ENCODE results near the gene PNMA6E. TPM values are rescaled to one million over a fixed set of nuclear protein-coding genes. Genes with fewer than 3 reads are reported as not detected.

The PNMA6E gene
- total RNA-seq, 6 donors from 2014 or later, result 0.09 to 0.44 (median 0.10) TPM; not detected in 3

DNA sequence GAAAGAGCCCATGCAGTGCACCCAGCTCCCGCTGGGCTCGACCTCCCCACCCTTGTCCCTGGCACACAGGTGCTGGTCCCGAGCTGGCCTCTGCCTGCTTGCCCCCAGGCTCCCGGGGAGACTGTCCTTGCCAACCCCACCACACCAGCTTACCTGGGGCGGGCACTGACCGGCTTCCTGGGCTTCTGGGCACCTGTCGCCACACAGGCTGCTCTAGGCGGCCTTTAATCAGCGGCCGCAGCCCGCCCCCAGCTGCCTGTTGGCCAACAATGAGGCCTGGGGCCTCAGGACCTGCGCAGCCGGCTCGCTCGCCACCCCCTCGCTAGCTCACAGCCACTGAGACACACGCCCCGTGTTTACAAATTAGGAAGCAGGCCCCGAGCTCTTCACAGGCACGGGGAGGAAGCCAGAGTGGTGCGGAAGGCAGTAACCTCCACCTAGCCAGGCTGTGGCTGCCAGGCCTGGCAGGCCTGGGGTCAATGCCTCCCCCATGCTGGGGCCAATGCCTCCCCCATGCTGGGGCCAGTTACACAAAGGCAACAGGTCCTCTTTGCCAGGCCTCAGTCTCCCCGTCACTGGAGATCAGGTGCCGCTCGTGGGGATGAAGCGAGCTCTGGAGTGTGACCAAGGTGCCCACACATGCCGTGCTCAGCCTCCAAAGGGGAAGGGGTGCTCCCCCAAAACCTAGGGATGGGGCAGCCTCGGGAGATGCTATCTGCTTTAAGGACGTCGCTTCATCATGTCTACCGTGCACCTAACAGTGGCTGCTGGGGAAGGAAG lies 44.9 kb upstream of the PNMA6E start, which contains the start of gene TREX2:
Gene TREX2 (minus strand): TSS at position 201 of the 780 bp plus-strand sequence. CDS start 626 bp downstream, outside the sequence.
- H3K27ac ChIP-seq, result no peak within 1 kb of the TSS
- H3K4me1 ChIP-seq, result no peaks in the 10 kb centered on the region
- ATAC-seq (ENCODE audit: low FRiP score in 2 of 2) (no peak), DNase-seq (peak in 1 of 2 donors; percentile 48)
- no peaks in the 10 kb centered on the region for H3K9me3 ChIP-seq
- H3K36me3 ChIP-seq, result peaks cover 0 to 5% (median 2%) of the 10 kb centered on the region in 4 donors
- H3K4me3 ChIP-seq, result no peak within 1 kb of the TSS
- no peaks in the 10 kb centered on the region for H3K27me3 ChIP-seq
- 79 to 86% methylated on average over 13 to 28 of the region's 30 CpGs for WGBS, 2 donors
- no peak for TF ChIP-seq POLR2AphosphoS5 (IDR thresholded peaks at IDR 0.05)
- TF ChIP-seq POLR2A (IDR thresholded peaks at IDR 0.05), result no peak
- TF ChIP-seq EP300 (IDR thresholded peaks at IDR 0.05), result no peak
- TF ChIP-seq, protein P1, sequence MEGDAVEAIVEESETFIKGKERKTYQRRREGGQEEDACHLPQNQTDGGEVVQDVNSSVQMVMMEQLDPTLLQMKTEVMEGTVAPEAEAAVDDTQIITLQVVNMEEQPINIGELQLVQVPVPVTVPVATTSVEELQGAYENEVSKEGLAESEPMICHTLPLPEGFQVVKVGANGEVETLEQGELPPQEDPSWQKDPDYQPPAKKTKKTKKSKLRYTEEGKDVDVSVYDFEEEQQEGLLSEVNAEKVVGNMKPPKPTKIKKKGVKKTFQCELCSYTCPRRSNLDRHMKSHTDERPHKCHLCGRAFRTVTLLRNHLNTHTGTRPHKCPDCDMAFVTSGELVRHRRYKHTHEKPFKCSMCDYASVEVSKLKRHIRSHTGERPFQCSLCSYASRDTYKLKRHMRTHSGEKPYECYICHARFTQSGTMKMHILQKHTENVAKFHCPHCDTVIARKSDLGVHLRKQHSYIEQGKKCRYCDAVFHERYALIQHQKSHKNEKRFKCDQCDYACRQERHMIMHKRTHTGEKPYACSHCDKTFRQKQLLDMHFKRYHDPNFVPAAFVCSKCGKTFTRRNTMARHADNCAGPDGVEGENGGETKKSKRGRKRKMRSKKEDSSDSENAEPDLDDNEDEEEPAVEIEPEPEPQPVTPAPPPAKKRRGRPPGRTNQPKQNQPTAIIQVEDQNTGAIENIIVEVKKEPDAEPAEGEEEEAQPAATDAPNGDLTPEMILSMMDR (IDR thresholded peaks at IDR 0.05), result no peak

DNA sequence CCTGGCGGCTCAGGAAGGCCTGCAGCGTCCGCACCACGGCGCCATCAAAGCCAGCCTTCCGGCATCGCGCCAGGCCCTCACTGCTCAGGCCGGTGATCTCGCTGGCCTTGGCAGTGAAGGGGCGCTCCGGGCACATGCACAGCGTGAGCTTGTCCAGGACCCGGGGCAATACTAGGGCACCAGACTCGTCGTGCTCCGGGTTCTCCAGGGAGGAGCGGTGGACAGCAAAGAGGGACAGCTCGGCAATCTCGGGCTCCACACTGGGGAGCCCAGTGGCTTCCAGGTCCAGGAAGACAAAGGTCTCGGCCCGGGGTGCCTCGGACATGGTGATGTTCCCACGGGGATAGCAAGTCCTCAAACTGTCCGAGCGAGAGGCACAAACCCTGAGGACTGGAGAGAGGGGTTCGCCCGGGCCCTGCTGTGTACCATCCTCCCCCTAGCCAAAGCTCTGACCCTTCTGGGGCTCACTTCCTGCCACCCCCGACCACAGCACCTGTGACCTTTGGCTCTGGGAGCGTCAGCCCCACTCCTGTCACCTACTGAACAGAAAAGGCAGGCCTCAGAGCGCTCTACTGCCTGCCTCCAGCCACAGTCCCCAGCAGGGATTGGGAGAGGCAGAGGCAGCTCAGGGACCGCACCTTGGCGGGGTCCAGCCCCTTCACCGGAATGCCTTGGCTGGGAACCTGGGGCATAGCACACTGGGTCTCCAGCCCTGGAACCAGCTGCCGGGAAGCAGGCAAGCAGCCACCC lies 44.1 kb upstream of the PNMA6E start:
- TF ChIP-seq, protein P1 (IDR thresholded peaks at IDR 0.05), result no peak
- TF ChIP-seq POLR2AphosphoS5 (IDR thresholded peaks at IDR 0.05) (no peak), EP300 (IDR thresholded peaks at IDR 0.05) (no peak), POLR2A (IDR thresholded peaks at IDR 0.05) (no peak)
- 94% methylated on average over 30 of the region's 35 CpGs; no CpG with 5 or more reads in 1 of the 2 donors for WGBS, 2 donors
- Histone ChIP-seq H3K4me3 (no peak overlapping the region), H3K27me3 (no peaks in the 10 kb centered on the region), H3K4me1 (no peaks in the 10 kb centered on the region), H3K9me3 (no peaks in the 10 kb centered on the region), H3K36me3 (no peaks in the 10 kb centered on the region), H3K27ac (no peak overlapping the region)
- DNase-seq, result no peak
- ATAC-seq (ENCODE audit: low FRiP score in 2 of 2), result no peak

DNA sequence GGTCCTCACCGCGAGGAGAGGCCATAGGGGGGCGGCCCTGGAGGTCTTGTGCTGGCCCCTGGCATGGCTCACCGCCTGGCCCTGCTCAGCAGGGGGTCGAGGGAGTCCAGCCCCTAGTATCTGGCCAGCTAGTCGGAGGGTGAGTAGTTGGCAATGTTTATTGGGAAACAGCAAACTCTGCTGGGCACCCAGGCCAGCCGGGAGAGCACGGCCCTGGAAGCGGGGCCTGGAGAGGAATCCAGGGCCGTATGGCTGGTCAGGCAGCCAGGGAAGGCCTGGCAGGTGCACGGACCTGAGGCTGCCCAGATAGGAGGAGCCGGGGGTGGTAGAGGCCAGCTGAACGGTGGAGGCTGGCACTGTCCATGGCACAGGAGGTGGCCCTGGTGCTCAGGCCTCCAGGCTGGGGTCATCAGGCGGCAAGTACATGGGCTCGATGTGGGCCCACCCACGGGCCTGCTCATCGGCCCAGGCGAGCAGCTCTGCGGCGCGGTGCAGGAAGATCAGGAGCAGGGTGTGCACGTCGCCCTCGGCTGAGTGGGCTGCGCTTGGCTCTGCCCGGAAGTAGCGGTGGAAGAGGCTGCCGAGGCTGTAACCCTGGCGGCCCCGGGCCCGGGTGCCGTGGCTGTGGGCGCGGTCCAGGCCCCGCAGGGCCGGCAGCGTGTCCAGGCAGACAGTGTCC lies 43.3 kb upstream of the PNMA6E start:
- H3K36me3 ChIP-seq, result no peaks in the 10 kb centered on the region
- 87% methylated on average over 3 to 34 of the region's 37 CpGs for WGBS, 2 donors
- no peak overlapping the region for H3K4me3 ChIP-seq
- no peaks in the 10 kb centered on the region for H3K27me3 ChIP-seq
- H3K27ac ChIP-seq, result no peak overlapping the region
- no peak for ATAC-seq (ENCODE audit: low FRiP score in 2 of 2)
- no peak for TF ChIP-seq EP300 (IDR thresholded peaks at IDR 0.05)
- peaks cover 0 to 4% (median 0%) of the 10 kb centered on the region in 4 donors for H3K9me3 ChIP-seq
- H3K4me1 ChIP-seq, result no peaks in the 10 kb centered on the region
- no peak for DNase-seq

DNA sequence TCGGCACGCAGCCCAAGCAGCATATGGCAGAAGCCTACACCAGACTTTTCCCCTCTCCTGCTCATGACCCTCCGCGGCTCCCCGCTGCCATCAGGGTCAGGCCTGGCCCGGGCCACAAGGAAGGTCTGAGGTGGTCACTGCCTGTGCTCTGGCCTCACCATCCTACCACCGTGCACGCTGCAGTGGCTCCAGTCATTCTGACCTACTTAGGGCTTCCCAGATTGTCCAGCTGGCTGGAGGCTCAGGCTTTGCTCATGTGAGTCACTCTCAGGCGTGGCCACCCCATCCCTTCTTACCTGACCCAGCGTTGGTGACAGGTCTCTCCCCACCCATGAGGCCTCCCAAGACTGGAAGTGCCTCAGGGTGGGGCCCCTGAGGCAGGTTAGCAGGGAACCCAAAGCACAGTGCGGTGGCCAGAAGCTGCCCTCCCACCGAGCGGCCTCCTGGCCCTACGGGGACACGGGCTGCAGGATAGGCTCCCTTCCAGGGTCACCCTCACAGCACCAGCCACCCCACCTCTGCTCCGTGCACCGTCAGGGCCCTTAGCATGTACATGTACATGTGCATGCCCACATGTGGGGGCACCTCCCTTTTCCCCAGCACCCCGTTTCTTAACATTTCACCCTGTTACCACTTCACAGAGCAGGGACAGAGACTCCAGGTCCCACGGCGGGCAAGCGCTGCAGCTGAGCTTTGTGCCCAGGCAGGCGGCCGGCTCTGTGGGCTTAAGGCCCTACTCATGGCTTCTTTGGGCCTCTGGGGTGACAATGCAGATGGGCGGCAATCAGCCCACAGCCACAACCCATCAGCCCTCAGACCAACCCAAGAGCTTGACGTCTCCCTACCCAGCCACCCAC lies 42.6 kb upstream of the PNMA6E start:
- no peaks in the 10 kb centered on the region for H3K27me3 ChIP-seq
- DNase-seq (no peak), ATAC-seq (ENCODE audit: low FRiP score in 2 of 2) (no peak)
- no peak overlapping the region for H3K4me3 ChIP-seq
- H3K27ac ChIP-seq, result no peak overlapping the region
- 68 to 88% methylated on average over 7 to 24 of the region's 25 CpGs for WGBS, 2 donors
- no peak for TF ChIP-seq EP300 (IDR thresholded peaks at IDR 0.05)
- H3K36me3 ChIP-seq, result no peaks in the 10 kb centered on the region
- peaks cover 0 to 5% (median 0%) of the 10 kb centered on the region in 4 donors for H3K9me3 ChIP-seq
- no peaks in the 10 kb centered on the region for H3K4me1 ChIP-seq

DNA sequence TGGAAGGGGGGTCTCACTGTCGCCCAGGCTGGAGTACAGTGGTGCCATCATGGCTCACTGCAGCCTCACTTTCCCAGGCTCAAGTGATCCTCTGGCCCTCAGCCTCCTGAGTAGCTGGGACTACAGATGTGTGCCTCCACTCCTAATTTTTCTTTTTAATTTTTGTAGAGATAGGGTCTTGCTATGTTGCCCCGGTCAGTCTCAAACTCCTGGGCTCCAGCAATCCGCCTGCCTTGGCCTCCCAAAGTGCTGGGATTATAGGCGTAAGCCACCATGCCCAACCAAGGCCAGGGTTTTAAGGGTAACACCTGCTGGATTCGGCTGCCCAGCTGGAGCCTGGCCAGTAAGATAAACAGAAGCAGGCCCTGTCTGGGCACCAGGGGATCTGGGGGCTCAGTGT lies 41.3 kb upstream of the PNMA6E start:
- ATAC-seq (ENCODE audit: low FRiP score in 2 of 2) (no peak), DNase-seq (no peak)
- TF ChIP-seq POLR2AphosphoS5 (IDR thresholded peaks at IDR 0.05), result no peak
- TF ChIP-seq POLR2A (IDR thresholded peaks at IDR 0.05), result no peak
- TF ChIP-seq, protein P1 (IDR thresholded peaks at IDR 0.05), result no peak
- no peak for TF ChIP-seq EP300 (IDR thresholded peaks at IDR 0.05)
- Histone ChIP-seq H3K9me3 (peaks cover 0 to 5% (median 0%) of the 10 kb centered on the region in 4 donors), H3K4me1 (no peaks in the 10 kb centered on the region), H3K27ac (no peak overlapping the region), H3K4me3 (no peak overlapping the region), H3K27me3 (no peaks in the 10 kb centered on the region), H3K36me3 (no peaks in the 10 kb centered on the region)
- WGBS, 2 donors, result 73 to 84% methylated on average over 2 to 5 of the region's 5 CpGs

Measured in upper lobe of left lung (tissue), 6 donors.